GM18505 (cell line): ENCODE results near the gene PAX6.

ENCODE experiments used
- ATAC-seq: cut with Tn5 transposase; IDR thresholded peaks from one replicate; pipeline ENCODE4 v1.9.1; 2021; ENCODE audit not compliant: unreplicated experiment
- POLR2A ChIP-seq: IDR thresholded peaks from 4 replicates; pipeline ENCODE4 v1.6.1; 2011; ENCODE audit warnings: borderline replicate concordance; ENCODE audit not compliant: insufficient read depth, insufficient read length; ENCODE audit errors: extremely low read depth

PAX6 gene

GRCh38 chr11:31826536-31827438, 15.7 kb upstream of the PAX6 start:
- no peak for ATAC-seq
- no peak for TF ChIP-seq POLR2A

- no peak for ATAC-seq
- TF ChIP-seq POLR2A = no peak
Observed at GRCh38 chr11:31825838-31826484, 14.8 kb upstream of the PAX6 start.

- no peak for ATAC-seq
Observed at GRCh38 chr11:31824879-31825837, 14.0 kb upstream of the PAX6 start.

GRCh38 chr11:31824332-31824878, 13.3 kb upstream of the PAX6 start:
- no peak for ATAC-seq
- TF ChIP-seq POLR2A = no peak

More at GRCh38 chr11:31824879-31825837, 14.0 kb upstream of the PAX6 start:
- TF ChIP-seq POLR2A = no peak

- TF ChIP-seq POLR2A = no peak
- no peak for ATAC-seq
Observed at GRCh38 chr11:31823644-31824331, 12.7 kb upstream of the PAX6 start.

DNA sequence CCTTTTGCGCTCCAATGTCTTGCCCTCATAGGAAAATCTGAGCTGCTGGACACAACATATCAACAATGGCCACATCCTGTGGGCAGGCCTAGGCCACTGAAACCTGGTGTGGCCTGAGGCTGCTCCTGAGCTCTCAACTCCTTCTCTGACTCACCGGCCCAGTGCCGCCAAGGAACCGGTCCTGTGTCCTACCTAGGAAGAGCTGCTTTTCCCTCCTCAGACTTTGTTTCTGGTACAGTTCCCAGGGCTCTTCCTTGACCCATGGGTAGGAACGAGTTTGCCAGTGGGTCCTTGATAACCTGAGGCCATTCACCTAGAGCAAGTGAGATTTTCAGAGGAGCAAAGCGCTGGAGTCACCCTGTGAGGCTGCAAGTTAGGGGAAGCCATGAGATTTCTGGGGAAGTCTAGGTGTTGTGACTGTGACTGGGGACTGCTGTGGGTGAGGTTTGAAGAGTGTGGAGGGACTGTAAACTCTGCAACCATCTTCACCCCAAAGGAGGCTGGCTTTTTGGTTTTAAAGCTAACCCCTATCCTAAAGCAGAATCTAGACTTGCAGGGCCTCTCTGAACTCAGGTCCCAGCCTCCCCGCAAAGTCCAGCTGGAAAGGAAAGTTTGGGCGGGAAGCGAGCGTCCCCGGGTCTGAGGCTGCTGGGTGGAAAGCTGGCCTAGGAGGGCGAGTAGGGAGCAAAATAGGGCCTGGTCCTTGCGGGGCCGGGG, 12.0 kb upstream of the PAX6 start:
- no peak for TF ChIP-seq POLR2A
- no peak for ATAC-seq

- no peak for ATAC-seq
- no peak for TF ChIP-seq POLR2A
Observed at GRCh38 chr11:31822175-31822926, 11.2 kb upstream of the PAX6 start.

DNA sequence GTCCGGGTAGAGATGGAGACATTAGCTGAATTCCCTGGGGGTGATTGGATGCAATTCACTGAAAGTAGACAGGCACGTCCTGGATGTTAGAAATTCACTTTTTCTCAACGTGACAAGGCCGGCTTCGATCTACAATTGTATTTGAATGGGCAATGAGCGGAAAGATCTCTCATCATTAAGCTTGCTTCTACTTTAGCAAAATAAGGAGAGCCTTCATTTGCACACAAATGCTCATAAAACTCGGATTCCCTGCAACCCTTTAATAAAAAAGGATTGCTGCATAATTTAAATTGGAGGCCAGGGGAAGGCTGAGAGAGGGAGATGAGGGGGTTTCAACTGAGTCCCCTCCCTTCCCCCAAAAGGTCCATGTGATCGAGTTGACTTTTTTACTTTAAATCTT, 10.6 kb upstream of the PAX6 start:
- no peak for ATAC-seq
- TF ChIP-seq POLR2A = no peak

GRCh38 chr11:31821235-31821764, 10.2 kb upstream of the PAX6 start:
- ATAC-seq = no peak
- no peak for TF ChIP-seq POLR2A

- ATAC-seq = no peak
- TF ChIP-seq POLR2A = no peak
Observed at GRCh38 chr11:31820438-31820818, 9.3 kb upstream of the PAX6 start.
